Non-pigmented ciliary epithelial cell (primary cell): ENCODE data around the gene ETAA1.

Experiments
- DNase-seq: peaks from one replicate; pipeline ENCODE4 v3.0.0-alpha.2; 2010; ENCODE audit warnings: low read depth

ETAA1 gene

DNA sequence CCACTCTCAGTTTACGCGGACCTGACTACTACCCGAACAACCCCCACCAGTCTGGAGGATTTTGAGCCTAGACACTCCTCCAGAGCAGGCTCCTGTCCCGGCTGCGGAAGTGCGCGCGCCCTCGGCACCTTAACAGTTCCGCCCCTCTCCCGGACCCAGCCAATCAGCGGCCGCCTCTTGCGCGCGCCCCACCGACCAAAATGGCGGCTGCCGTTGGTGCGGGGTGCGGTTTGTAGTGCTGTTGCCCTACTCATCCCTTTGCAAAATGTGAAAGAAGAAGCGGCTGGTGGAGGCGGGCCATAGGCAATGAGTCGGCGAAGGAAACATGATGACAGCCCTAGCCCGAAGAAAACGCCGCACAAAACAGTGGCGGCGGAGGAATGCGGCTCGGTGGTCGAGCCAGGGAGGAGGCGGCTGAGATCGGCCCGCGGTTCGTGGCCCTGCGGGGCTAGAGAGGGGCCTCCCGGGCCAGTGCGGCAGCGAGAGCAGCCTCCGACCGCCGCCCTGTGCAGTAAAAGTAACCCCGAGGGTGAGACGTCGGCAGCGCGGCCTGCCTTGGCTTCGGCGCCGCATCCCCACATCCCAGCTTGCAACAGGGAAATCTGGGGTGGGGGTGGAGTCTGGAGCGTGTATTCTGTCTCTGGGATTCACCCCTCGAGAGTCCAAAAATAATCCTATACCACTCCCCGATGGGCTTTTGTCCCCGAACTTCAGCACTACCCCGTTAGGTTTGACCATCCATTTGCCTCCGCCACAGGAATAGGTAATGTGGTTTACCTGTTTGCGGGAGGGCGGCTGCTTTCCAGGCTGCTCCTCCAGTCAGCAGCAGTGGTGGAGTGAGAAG, at the start of gene ETAA1:
TSS of gene ETAA1 (plus strand) at position 191 of the 844 bp plus-strand sequence. CDS start at position 307, 116 bp downstream.
- peak; percentile 60 for DNase-seq

- no peak for DNase-seq
Measured at GRCh38 chr2:67366832-67367412, 30.2 kb upstream of the ETAA1 start.

GRCh38 chr2:67374481-67374880, 22.7 kb upstream of the ETAA1 start:
- no peak for DNase-seq

DNA sequence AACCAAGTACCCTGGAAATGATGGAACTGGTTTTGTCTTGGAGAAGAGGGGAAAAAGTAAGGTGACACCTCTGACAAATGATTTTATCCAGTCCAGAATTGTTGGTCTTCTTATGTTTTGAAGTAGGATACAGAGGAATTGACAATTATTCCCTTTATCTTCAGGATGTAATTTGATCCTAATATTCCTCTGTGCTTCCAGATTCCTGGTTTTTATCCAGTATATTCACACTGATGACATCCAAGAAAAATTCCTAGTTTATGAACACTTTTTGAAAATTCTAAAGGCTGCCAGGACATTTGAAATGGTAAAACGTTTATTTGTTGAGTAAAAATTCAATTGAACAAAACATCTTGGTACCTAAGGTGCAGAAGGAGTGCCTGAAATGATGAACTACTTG, 22.2 kb upstream of the ETAA1 start:
- DNase-seq = no peak

- no peak for DNase-seq
Measured at GRCh38 chr2:67378555-67378954, 18.6 kb upstream of the ETAA1 start.

GRCh38 chr2:67379048-67379447, 18.1 kb upstream of the ETAA1 start:
- no peak for DNase-seq

GRCh38 chr2:67384123-67384822, 12.9 kb upstream of the ETAA1 start:
- DNase-seq = no peak

GRCh38 chr2:67388680-67389079, 8.5 kb upstream of the ETAA1 start:
- no peak for DNase-seq

DNA sequence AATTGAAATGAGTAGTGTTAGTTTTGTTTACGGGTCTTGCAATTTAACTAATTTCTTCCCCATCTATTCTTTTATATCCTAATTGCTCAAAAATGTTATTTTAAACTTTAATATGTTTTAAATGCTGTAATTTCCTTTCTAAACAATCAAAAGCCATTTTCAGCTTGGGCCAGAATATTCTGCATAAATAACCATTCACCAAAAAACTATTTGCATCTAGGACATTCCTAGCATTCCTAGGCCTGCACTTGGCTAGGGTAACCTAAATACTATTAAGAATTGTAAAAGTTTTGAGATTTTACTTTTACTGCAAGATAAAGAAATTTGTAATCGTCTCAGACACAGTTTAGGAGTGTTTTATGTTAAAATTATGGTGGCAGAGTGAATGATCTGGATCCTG, 7.8 kb upstream of the ETAA1 start:
- no peak for DNase-seq

DNA sequence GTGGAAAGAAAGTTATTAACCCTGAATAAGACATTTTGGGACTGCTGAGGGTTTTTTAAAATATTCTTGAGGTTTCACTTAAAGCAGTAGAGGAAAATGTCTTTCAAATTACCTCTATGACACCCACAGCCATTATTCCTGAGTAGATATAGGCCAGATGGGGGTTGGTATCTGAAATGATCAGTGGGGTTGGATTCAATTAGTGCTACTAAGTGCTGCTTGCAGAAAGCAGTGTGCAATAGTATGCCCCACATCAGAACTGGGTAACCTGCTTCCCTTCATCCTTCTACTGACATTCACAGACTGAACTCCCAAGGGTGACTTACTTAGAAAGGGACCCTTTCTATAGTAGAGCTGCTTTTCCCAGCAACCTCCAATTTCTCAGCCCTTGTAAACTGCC, 7.3 kb upstream of the ETAA1 start:
- no peak for DNase-seq

GRCh38 chr2:67393237-67393636, 3.9 kb upstream of the ETAA1 start:
- no peak for DNase-seq

DNA sequence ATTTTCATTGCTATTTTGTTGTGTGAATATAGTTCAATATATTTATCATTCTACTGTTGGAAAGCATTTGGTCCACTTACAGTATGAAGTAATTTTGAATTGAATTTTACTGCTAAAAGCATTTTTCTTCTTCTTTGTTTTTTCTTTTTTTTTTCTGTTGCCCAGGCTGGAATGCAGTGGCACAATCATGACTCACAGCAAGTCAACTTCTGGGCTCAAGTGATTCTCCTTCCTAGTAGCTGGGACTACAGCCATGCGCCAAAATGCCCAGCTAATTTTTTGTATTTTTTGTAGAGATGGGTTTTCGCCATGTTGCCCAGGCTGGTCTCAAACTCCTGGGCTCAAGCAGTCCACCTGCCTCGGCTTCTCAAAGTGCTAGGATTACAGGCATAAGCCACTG, 2.4 kb upstream of the ETAA1 start:
- no peak for DNase-seq

DNA sequence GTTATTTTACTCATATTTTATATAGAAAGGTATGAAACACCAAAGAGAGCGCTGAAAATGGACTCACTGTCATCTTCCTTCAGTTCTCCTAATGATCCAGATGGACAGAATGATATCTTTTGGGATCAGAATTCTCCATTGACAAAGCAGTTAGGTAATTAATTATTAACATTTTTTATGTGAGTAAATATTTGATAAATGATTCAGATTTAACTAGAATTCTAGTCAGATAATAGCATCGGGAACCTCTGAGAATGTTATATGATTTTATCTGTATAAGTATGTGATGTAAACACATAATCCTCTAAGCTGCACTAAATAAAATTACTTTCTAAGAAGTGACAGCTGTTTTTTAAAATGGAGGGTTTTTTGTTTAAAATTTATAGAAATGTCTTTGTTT, 2.0 kb downstream of the ETAA1 start:
- DNase-seq = no peak

GRCh38 chr2:67399831-67400489, 2.8 kb downstream of the ETAA1 start:
- DNase-seq = no peak

GRCh38 chr2:67400560-67401485, 3.7 kb downstream of the ETAA1 start:
- no peak for DNase-seq

- DNase-seq = no peak
Measured at GRCh38 chr2:67408346-67408745, 11.2 kb downstream of the ETAA1 start.

DNA sequence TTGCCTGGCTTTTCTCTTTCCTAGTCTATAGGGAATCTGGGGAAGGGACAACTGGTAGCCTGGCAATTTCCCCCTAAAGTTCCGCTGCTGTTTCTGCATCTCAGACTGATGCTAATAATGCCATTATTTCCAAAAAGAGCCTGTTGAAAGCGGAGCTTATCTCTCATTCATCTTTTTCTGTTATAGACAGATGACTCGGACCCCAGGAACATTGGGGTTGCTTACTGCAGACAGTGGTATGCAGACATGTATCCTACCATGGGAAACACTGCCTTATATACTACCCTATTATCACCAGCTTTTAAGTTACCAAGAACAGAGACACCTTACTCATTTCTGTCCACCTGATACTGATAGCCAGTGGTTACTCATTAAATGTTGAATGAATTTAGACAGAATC, 15.3 kb downstream of the ETAA1 start:
- no peak for DNase-seq

GRCh38 chr2:67414867-67415266, 17.7 kb downstream of the ETAA1 start:
- DNase-seq = no peak

DNA sequence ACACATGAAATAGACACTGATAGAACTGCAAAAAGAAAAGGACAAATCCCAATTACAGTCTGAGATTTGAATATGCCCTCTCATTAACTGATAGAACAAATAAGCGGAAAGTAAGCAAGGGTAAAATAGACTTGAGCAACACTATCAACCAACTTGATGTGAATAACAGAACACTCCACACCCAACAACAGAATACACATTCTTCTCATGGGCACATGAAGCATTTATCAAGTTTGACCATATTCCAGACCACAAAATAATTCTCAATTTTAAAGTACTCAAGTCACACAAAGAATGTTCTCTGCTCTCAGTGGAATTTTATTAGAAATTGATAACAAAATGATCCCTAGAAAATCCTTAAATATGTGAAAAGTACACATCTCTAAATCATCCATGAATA, 19.0 kb downstream of the ETAA1 start:
- no peak for DNase-seq

- DNase-seq = no peak
Measured at GRCh38 chr2:67423489-67423888, 26.4 kb downstream of the ETAA1 start.

DNA sequence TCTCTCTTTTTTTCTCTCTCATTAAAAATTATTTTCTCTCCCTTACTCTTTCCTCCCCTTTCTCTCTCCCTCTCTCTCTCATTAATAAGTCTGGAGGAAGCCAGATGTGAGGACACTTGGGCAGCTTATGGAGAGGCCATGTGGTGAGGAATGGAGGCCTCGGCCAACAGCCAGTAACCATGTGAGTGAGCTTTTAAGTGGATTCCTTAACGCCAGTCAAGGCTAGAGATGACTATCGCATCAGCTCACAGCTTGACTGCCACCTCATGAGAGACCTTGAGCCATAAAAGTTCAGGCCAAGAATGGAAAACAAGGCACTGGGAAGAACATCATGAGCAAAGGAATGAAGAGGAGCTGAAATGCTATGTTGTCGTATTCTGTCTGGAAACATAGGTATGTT, 39.1 kb downstream of the ETAA1 start:
- peak; percentile 93 for DNase-seq

DNA sequence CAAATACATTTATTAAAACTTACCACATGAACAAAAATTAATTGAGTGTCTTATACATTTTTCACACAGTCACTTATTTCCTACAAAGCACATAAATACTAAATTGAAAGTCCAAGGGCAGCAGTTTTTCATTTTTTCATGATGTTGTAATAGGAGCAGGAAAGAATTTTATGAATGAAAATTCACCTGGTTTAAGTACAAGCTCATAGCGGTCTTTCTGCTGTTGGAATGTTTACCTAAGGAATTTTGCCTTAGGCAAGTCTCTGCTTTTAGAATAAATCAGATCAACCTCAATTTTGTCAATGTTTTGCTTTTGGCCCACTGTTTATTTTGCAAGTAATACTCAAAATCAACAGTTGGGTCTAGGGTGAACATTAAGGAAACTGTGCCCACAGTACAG, 40.0 kb downstream of the ETAA1 start:
- DNase-seq = no peak
